WERI-Rb-1 (cell line): ENCODE data around the gene SMARCAL1.

Experiments used
- DNase-seq: peaks from one replicate; pipeline ENCODE4 v3.0.0-alpha.2; 2020
- H3K27ac ChIP-seq: fragments of 250-450 bp; sonication (Bioruptor Pico); 2 replicates; pipeline ENCODE4 v1.5.1; 2020; ENCODE audit warnings: mild to moderate bottlenecking, moderate library complexity
- H3K27me3 ChIP-seq: fragments of 250-450 bp; sonication (Bioruptor Pico); 2 replicates; pipeline ENCODE4 v1.5.1; 2021; ENCODE audit warnings: mild to moderate bottlenecking, low read depth, moderate library complexity; ENCODE audit not compliant: insufficient read depth, severe bottlenecking
- H3K36me3 ChIP-seq: fragments of 250-450 bp; sonication (Bioruptor Pico); 2 replicates; pipeline ENCODE4 v1.5.1; 2020; ENCODE audit warnings: mild to moderate bottlenecking, moderate library complexity
- H3K4me3 ChIP-seq: 2 replicates; pipeline ENCODE4 v1.5.1; 2011; ENCODE audit warnings: low read depth, mild to moderate bottlenecking, control low read depth, low read length
- H3K9me3 ChIP-seq: fragments of 250-450 bp; sonication (Bioruptor Pico); 2 replicates; pipeline ENCODE4 v1.5.1; 2021; ENCODE audit warnings: mild to moderate bottlenecking, moderate library complexity; ENCODE audit not compliant: severe bottlenecking
- CTCF ChIP-seq: IDR thresholded peaks from 2 replicates; pipeline ENCODE4 v1.5.1; 2011; ENCODE audit warnings: low read depth, mild to moderate bottlenecking, control low read depth, inconsistent platforms, low read length

SMARCAL1 gene

GRCh38 chr2:216480221-216480620 lies 67.9 kb downstream of the SMARCAL1 start:
- no peak overlapping the region for H3K27ac ChIP-seq
- H3K4me3 ChIP-seq: no peak overlapping the region
- H3K36me3 ChIP-seq: peaks cover 6% of the 10 kb centered on the region; the same call in 1 of the 2 replicates
- no peaks in the 10 kb centered on the region for H3K27me3 ChIP-seq
- DNase-seq: no peak
- H3K9me3 ChIP-seq: no peaks in the 10 kb centered on the region
- no peak for TF ChIP-seq CTCF

DNA sequence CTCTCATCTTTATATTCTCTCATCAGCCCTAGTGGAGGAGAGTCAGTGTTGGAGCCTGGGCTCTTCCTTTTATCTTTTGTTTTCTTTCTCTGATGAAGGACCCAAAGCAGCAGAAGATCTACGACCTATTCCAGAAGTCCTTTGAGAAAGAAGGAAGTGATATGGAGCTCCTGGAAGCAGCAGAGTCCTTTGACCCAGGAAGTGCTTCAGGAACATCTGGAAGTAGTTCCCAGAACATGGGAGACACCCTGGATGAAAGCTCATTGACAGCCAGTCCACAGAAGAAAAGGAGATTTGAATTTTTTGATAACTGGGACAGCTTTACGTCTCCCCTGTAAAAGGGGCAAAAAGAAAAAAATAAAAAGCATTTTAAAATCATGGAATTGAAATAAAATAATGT lies 70.4 kb downstream of the SMARCAL1 start:
- DNase-seq: no peak
- peaks cover 3% of the 10 kb centered on the region; the same call in 1 of the 2 replicates for H3K36me3 ChIP-seq
- H3K27me3 ChIP-seq: no peaks in the 10 kb centered on the region
- TF ChIP-seq CTCF: no peak
- H3K4me3 ChIP-seq: no peak overlapping the region
- no peaks in the 10 kb centered on the region for H3K9me3 ChIP-seq
- H3K27ac ChIP-seq: no peak overlapping the region

- DNase-seq: no peak
- Histone ChIP-seq H3K27ac (no peak overlapping the region), H3K36me3 (peaks cover 3% of the 10 kb centered on the region; the same call in 1 of the 2 replicates), H3K4me3 (no peak overlapping the region), H3K27me3 (no peaks in the 10 kb centered on the region), H3K9me3 (no peaks in the 10 kb centered on the region)
- TF ChIP-seq CTCF: no peak
Observed at GRCh38 chr2:216485237-216485636, 73.0 kb downstream of the SMARCAL1 start.

GRCh38 chr2:216485745-216486144 lies 73.5 kb downstream of the SMARCAL1 start:
- Histone ChIP-seq H3K27me3 (no peaks in the 10 kb centered on the region), H3K36me3 (peaks cover 3% of the 10 kb centered on the region; the same call in 1 of the 2 replicates), H3K4me3 (no peak overlapping the region), H3K9me3 (no peaks in the 10 kb centered on the region), H3K27ac (no peak overlapping the region)
- TF ChIP-seq CTCF: no peak
- DNase-seq: no peak

GRCh38 chr2:216486271-216486670 lies 74.0 kb downstream of the SMARCAL1 start:
- no peak for TF ChIP-seq CTCF
- Histone ChIP-seq H3K36me3 (peaks cover 3% of the 10 kb centered on the region; the same call in 1 of the 2 replicates), H3K4me3 (no peak overlapping the region), H3K27me3 (no peaks in the 10 kb centered on the region), H3K27ac (no peak overlapping the region), H3K9me3 (no peaks in the 10 kb centered on the region)
- no peak for DNase-seq

- Histone ChIP-seq H3K27ac (no peak overlapping the region), H3K36me3 (peaks cover 3% of the 10 kb centered on the region; the same call in 1 of the 2 replicates), H3K4me3 (no peak overlapping the region), H3K27me3 (no peaks in the 10 kb centered on the region), H3K9me3 (no peaks in the 10 kb centered on the region)
- no peak for TF ChIP-seq CTCF
- DNase-seq: no peak
Observed at GRCh38 chr2:216486708-216487107, 74.4 kb downstream of the SMARCAL1 start.
